T follicular helper cell (primary cell): ENCODE results near the gene OR2L8.

Experiments
- DNase-seq: peaks from one replicate; pipeline ENCODE4 v3.0.0-alpha.2; 2020; ENCODE audit warnings: low read depth
- total RNA-seq, 2 experiments: gene quantifications; one replicate each; lab custom pipeline; 2026; lab: John Stamatoyannopoulos, UW

The OR2L8 gene, protein sequence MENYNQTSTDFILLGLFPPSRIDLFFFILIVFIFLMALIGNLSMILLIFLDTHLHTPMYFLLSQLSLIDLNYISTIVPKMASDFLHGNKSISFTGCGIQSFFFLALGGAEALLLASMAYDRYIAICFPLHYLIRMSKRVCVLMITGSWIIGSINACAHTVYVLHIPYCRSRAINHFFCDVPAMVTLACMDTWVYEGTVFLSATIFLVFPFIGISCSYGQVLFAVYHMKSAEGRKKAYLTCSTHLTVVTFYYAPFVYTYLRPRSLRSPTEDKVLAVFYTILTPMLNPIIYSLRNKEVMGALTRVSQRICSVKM
- 0 to 0.30 reads per million in 2 experiments for total RNA-seq

- no peak for DNase-seq
These were observed at the start of gene OR2L8 for GRCh38 chr1:247948558-247948957. Gene OR2L8, plus strand, starts transcription at chr1:247948858. Its CDS starts 0 bp downstream, at chr1:247948858.

GRCh38 chr1:247904122-247904521, 44.5 kb upstream of the OR2L8 start:
- no peak for DNase-seq

DNA sequence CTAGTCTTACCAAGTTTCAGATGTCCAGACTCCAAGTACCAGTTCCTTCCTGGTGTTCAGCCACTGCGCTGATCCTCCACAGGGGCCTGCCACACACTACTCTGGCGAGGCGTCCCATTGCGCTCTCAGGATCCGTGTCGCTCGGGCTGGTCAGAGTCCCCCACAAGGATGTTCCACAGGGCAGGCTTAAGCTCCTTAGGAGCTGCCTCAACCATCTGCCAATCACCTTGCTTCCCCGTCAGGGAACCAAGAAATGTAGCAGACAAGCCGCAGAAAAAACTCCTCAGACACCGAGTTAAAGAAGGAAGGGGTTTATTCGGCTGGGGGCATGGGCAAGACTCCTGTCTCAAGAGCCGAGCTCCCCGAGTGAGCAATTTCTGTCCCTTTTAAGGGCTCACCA, 43.5 kb upstream of the OR2L8 start:
- DNase-seq = no peak

- DNase-seq = no peak
These were observed 42.7 kb upstream of the OR2L8 start for GRCh38 chr1:247905910-247906503.

GRCh38 chr1:247906504-247907047, 42.1 kb upstream of the OR2L8 start:
- no peak for DNase-seq

DNA sequence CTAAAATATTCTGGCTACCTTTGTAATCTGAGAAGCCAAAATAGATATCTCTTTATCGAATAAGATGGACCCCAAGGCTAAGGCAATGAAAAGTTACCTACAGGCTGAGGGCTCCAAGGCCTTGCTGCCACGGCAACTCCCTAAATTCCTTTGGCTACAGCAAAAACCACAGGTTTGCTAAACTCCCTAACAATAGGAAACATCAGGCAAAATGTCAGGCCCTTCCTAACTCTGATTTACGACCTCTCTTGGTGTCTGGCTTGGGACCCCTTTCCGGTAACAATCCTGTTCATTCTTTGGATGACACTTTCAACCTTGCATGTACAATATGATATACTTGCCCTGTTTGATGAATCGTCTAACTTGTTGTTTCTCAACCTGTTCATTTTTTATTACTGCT, 39.9 kb upstream of the OR2L8 start:
- DNase-seq = no peak

DNA sequence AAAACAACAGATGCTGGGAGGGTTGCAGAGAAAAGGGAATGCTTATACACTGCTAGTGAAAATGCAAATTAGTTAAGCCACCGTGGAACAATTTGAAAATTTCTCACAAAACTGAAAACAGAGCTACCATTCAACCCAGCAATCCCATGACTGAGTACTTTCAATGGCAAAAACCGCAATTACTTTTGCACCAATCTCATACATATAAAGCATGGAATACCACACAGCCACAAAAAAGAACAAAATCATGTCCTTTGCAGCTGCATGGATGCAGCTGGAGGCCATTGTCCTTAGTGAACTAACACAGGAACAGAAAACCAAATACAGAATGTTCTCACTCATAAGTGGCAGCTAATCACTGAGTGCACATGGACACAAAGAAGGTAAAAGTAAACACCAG, 34.9 kb upstream of the OR2L8 start:
- no peak for DNase-seq

- DNase-seq = no peak
These were observed 33.6 kb upstream of the OR2L8 start for GRCh38 chr1:247914941-247915662.

- no peak for DNase-seq
These were observed 28.7 kb upstream of the OR2L8 start, which contains the start of gene OR2T8 for GRCh38 chr1:247919952-247920351. Gene OR2T8, plus strand, starts transcription at chr1:247920252. Its CDS starts 766 bp downstream, at chr1:247921018.

- no peak for DNase-seq
These were observed 24.7 kb upstream of the OR2L8 start for GRCh38 chr1:247923941-247924340.

GRCh38 chr1:247924868-247925267, 23.8 kb upstream of the OR2L8 start, which contains the start of gene OR2AJ1:
Gene OR2AJ1, plus strand, starts transcription at chr1:247924889. Its CDS starts 8,880 bp downstream, at chr1:247933769.
- DNase-seq = no peak

DNA sequence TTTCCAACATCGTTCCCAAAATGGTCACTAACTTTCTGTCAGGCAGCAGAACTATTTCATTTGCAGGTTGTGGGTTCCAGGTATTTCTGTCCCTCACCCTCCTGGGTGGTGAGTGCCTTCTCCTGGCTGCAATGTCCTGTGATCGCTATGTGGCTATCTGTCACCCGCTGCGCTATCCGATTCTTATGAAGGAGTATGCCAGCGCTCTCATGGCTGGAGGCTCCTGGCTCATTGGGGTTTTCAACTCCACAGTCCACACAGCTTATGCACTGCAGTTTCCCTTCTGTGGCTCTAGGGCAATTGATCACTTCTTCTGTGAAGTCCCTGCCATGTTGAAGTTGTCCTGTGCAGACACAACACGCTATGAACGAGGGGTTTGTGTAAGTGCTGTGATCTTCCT, 14.7 kb upstream of the OR2L8 start:
- DNase-seq = no peak

DNA sequence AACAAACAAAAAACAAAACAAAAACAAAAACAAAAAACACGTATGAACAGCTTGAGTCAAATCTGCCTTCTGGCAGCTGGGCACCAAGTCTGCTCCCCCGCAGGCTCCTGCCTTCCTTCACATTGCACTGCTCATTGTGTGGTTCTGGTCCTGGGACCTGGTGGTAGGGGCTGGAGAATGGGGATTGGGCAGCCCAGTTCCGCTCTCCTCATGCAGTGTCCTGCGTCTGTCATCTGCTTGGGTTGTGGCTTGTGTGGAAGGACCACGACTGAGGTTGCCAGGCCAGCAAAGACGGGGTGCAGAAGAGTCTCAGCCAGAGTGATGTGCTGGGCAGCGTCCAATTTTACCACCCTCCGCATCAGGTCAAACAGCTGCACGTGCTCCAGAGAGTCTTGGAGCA, 12.9 kb upstream of the OR2L8 start:
- no peak for DNase-seq

GRCh38 chr1:247936415-247936814, 12.2 kb upstream of the OR2L8 start:
- no peak for DNase-seq

- peak; percentile 67 for DNase-seq
These were observed 11.5 kb upstream of the OR2L8 start for GRCh38 chr1:247936965-247937734.

GRCh38 chr1:247942624-247943023, 6.0 kb upstream of the OR2L8 start:
- DNase-seq = no peak

- DNase-seq = no peak
These were observed 4.8 kb downstream of the OR2L8 start for GRCh38 chr1:247953408-247953807.

DNA sequence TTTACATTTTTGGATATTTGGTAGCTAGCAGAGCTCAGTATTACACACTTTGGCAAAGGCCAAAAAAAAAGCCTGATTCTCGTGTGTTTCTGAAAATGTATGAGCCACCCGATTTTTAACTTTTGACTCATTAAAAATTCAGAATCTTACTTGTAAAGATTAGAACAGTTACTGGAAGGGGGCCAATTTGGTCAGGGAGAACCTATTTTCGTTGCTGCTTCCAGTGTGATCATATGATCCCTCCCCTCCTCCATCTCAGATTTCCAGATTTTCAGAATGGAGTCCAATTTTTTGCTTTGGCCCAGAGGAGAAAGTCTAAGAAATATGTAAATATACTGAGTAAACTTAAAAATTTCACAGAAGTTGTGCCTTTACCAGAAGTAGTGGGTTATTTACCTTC, 13.1 kb downstream of the OR2L8 start:
- DNase-seq = no peak

GRCh38 chr1:247962911-247963588, 14.4 kb downstream of the OR2L8 start:
- no peak for DNase-seq

DNA sequence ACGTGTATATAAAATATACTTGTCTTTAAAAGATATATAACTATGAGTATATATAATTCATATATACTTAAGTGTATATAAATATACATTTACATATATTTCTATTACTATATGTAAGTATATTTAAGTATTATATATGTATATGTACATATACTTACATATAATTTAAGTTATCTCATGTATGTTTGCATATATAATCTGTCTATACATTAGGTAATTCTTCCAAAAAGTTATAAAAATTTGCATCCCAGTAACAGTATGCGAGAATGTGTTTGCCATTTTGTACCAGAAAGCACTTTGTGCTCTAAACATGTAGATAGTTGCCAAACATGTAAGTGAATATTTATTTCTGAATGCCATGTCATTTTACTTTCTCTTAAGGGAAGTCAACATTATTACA, 16.3 kb downstream of the OR2L8 start, which contains the start of gene OR2AK2:
TSS of gene OR2AK2 (plus strand) at position 301 of the 400 bp plus-strand sequence. CDS start 144 bp downstream, outside the sequence.
- DNase-seq = no peak
